Lower leg skin (tissue), 4 donors: ENCODE results near the gene TSC2. TPM values are rescaled to one million over a fixed set of nuclear protein-coding genes. Genes with fewer than 3 reads are reported as not detected.

Experiments used
- DNase-seq, 2 donors: peaks; one replicate each; pipeline ENCODE4 v3.0.0-alpha.2; 2019; ENCODE audit warnings: low spot score in 2 of 2
- H3K4me3 ChIP-seq: fragments of 200-600 bp; sonication (generic); 2 replicates; pipeline ENCODE4 v1.5.1; 2017; ENCODE audit warnings: mild to moderate bottlenecking, low read depth; ENCODE audit not compliant: poor library complexity, severe bottlenecking
- POLR2A ChIP-seq, 2 donors: fragments of 450-650 bp; IDR thresholded peaks; one replicate each; pipeline ENCODE4 v1.6.1; 2016 to 2017; ENCODE audit warnings: antibody characterized with exemption in 2 of 2, mild to moderate bottlenecking in 1 of 2, moderate library complexity in 1 of 2
- WGBS, 2 donors: methylation state at CpG; one replicate each; pipeline ENCODE4 v1.1.5; 2018; 5-methylcytosine and 5-hydroxymethylcytosine counted together
- intact Hi-C: fragments of 100-400 bp; cut with DNase I; formaldehyde crosslinking; loops from one replicate; pipeline ENCODE4 v1.15.0; 2023; ENCODE audit warnings: low total_unique reads
- total RNA-seq, 4 donors: library from RNA; depleted of rRNA; stranded (reverse); fragments of >200 nt; gene quantifications; one replicate each; pipeline ENCODE4 v1.1.0, GENCODE V29; 2016
- TF ChIP-seq, protein P1 (sequence below), 3 donors: fragments of 450-650 bp; IDR thresholded peaks; one replicate each; pipeline ENCODE4 v1.5.1; 2016; ENCODE audit warnings: antibody characterized with exemption in 3 of 3, mild to moderate bottlenecking in 3 of 3, moderate library complexity in 2 of 3

Gene TSC2
- total RNA-seq, 4 donors from 2014 or later = 56.7 to 130 (median 65.1) TPM

DNA sequence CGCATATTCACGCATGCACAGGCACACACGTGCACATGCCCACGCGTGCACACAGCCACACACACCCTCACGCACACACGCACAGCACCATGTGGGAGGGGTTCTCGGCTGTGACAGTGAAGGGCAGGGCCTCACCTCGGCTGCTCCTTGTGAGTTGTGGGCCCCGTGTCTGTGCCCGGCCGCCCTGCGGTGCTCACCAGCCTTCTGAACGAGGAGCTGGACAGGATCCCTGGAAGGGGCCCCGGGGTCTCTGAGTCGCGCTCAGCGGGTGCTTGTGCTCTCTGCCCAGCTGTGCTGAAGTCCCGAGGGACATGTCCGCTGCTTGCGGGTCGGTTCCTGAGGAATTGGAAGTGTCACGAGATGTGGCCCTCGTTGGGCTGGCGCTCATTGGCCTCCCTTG is 16.1 kb downstream of the TSC2 start:
- intact Hi-C loops = no loop called here
- no peak for DNase-seq
- WGBS, 2 donors = 86 to 90% methylated on average over 19 to 25 of the region's 25 CpGs
- TF ChIP-seq, protein P1, sequence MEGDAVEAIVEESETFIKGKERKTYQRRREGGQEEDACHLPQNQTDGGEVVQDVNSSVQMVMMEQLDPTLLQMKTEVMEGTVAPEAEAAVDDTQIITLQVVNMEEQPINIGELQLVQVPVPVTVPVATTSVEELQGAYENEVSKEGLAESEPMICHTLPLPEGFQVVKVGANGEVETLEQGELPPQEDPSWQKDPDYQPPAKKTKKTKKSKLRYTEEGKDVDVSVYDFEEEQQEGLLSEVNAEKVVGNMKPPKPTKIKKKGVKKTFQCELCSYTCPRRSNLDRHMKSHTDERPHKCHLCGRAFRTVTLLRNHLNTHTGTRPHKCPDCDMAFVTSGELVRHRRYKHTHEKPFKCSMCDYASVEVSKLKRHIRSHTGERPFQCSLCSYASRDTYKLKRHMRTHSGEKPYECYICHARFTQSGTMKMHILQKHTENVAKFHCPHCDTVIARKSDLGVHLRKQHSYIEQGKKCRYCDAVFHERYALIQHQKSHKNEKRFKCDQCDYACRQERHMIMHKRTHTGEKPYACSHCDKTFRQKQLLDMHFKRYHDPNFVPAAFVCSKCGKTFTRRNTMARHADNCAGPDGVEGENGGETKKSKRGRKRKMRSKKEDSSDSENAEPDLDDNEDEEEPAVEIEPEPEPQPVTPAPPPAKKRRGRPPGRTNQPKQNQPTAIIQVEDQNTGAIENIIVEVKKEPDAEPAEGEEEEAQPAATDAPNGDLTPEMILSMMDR (IDR thresholded peaks at IDR 0.05) = no peak
- no peak for TF ChIP-seq POLR2A (IDR thresholded peaks at IDR 0.05)
- no peak overlapping the region for H3K4me3 ChIP-seq

DNA sequence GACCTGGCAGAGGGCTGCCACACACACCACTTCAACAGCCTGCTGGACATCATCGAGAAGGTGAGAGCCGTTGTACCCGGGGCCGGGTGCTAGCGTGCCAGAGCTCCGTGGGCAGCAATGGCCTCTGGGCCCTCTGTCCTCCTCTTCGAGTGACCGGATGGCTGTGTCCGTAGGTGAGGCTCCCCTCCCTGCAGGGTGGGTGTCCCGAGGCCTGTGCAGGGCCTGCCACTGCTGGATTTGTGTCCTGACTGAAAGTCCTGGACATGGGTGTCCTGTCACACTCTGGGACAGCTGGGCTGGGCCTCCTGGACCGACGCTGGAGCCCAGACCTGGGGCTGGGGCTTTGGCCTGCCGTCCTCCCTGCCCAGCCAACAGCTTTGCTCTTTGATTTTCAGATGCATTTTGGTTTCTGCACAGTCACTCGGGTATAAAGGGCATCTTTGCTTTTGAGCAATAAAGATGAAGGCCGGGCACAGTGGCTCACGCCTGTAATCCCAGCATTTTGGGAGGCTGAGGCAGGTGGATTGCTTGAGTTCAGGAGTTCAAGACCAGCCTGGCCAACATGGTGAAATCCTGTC is 16.7 kb downstream of the TSC2 start:
- intact Hi-C loops = no loop called here
- WGBS, 2 donors = 91 to 92% methylated on average over 6 to 16 of the region's 16 CpGs
- TF ChIP-seq, protein P1 (IDR thresholded peaks at IDR 0.05) = no peak
- no peak for TF ChIP-seq POLR2A (IDR thresholded peaks at IDR 0.05)
- DNase-seq = no peak
- H3K4me3 ChIP-seq = no peak overlapping the region

DNA sequence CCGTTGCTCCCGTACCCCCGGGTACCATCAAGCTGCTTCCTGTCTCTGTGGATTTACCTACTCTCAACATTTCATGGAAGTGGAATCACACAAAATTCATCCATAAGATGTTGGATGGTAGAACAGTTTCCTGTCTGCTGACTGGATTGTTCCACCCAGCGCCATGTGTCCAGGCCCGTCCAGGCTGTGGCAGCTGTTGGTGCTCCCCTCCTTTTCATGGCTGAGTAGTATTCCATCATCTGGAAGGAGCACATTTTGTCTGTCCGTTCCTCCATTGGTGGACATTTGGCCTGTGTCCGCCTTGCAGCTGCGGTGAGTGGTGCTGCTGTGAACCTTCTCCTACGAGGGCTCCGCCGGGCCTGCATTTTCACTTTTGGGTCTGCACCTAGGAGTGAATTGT is 18.4 kb downstream of the TSC2 start:
- DNase-seq = no peak
- intact Hi-C loops = no loop called here
- no peak for TF ChIP-seq POLR2A (IDR thresholded peaks at IDR 0.05)
- TF ChIP-seq, protein P1 (IDR thresholded peaks at IDR 0.05) = no peak
- 94 to 97% methylated on average over 11 of the region's 11 CpGs for WGBS, 2 donors
- no peak overlapping the region for H3K4me3 ChIP-seq

DNA sequence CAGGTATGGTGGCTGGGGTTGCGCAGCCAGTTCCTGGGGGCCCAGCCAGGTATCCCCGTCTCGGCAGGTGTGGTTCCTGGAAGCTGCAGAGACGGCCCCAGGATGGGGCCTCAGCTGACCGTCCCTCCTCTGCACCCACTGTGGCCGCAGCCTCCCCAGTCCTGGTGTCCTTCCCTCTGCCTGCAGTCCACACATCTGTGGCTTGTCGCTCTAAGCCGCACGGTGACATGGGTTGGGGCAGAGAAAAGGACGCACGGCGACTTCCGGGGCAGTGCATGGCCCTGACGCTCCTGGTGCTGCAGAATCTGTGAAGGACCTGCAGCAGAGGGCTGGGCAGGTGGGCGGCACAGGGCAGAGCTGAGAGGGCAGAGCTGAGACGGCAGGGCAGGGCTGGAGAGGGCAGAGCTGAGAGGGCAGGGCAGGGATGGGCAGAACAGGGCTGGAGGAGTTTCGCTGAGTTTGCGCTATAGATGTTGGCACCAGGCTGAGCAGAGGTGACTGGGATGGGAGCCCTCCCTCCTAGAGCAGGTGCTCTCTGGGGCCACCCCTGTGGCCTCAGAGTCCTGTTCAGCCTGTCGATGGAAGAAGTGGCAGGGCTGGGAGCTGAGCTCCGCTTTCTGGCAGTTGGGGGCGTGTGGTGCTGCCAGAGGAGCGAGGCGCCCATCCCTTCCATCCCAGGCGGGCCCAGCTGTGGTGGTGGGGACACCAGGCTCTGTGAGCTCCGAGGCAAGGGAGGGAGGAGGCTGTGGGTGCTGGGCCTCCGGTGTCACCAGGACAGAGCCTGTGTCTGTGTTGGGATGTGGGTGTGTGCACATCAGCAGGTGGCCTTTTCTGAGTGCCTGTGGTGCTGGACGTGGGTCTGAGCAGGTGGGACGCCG is 23.0 kb downstream of the TSC2 start:
- intact Hi-C loops = no loop called here

DNA sequence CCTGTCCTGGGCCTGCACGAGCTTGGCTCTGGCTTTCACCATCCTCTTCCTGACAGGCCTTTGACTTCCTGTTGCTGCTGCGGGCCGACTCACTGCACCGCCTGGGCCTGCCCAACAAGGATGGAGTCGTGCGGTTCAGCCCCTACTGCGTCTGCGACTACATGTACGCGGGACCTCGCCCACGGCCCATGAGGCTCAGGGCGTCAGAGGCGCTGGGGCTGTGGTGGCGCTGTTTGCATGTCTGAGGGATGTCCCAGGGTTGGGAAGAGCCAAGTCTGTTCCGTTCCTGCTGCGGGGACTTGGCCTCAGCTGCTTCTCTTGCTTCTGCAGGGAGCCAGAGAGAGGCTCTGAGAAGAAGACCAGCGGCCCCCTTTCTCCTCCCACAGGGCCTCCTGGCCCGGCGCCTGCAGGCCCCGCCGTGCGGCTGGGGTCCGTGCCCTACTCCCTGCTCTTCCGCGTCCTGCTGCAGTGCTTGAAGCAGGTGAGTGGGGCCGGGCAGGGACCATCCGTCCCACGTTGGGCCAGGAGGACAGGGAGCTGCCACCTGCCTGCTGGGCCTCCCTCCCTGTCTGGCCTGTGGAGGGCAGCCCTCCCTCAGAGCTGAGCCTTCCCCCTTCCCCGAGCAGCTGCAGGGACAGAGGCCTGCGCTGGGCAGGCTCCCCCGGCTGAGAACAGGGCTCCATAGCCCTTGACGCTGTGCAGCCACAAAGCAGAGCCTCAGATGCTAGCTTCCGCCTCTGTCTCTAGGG is 23.8 kb downstream of the TSC2 start:
- 84 to 87% methylated on average over 32 to 34 of the region's 34 CpGs for whole genome bisulfite sequencing, 2 donors
- no peak for TF ChIP-seq POLR2A (IDR thresholded peaks at IDR 0.05)
- TF ChIP-seq, protein P1 (IDR thresholded peaks at IDR 0.05) = no peak
- DNase-seq = no peak
- intact Hi-C loops = no loop called here
- no peak overlapping the region for H3K4me3 ChIP-seq

More for the DNA sequence above, 23.0 kb downstream of the TSC2 start:
- no peak for DNase-seq
- no peak for TF ChIP-seq POLR2A (IDR thresholded peaks at IDR 0.05)
- TF ChIP-seq, protein P1 (IDR thresholded peaks at IDR 0.05) = no peak
- H3K4me3 ChIP-seq = no peak overlapping the region
- WGBS, 2 donors = 92 to 93% methylated on average over 25 to 29 of the region's 29 CpGs
